ENCODE measurements around the gene GTF2I.
A peak's percentile ranks its signal among the peaks of the same experiment; 100 is the strongest.
"Not testable (repeated sequence)": the region's sequence is repeated elsewhere in the genome, so short reads cannot be mapped to it uniquely, and the experiment has no call there.

GTF2I gene
- total RNA-seq = 44.1 to 81.6 (median 62.8) reads per million in 4 donors

- peak in 2 of 5 donors; percentile 20 to 39 for DNase-seq
Observed at GRCh38 chr7:74657692-74658177, at the start of gene GTF2I. GTF2I (plus strand) TSS chr7:74657718; CDS start chr7:74689129, 31,411 bp downstream.

GRCh38 chr7:74612015-74612829 is 45.3 kb upstream of the GTF2I start:
- no peak for DNase-seq

GRCh38 chr7:74615933-74616780 is 41.4 kb upstream of the GTF2I start:
- DNase-seq = no peak

DNA sequence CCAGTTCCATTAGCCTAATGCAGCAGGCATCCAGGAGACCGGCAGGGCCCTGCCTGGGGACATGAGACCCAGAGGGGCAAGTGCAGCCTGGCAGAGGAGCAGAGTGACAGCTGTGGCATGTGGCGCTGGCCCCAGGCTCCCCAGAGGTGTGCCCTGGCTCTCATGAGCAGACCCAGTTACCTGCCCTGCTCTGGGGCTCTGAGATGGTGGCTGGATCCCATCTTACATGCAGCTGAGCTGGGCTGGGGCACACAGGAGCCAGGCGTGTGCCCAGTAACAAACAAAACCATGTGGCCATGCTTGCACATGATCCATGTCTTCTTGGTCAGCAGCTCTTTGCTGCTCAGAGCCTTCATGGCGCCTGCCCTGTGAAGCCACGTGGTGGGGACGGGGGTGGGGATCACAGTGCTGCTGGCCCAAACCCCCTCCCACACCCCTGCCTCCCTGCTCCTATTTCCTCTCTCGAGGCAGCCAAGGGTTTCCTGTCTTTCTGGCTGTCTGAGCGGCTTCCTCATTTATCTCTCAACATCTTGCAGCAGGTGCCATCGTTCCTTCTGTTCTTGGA is 40.3 kb upstream of the GTF2I start:
- no peak for DNase-seq

- DNase-seq = no peak
Observed at GRCh38 chr7:74619235-74619860, 38.2 kb upstream of the GTF2I start.

GRCh38 chr7:74622228-74622749 is 35.2 kb upstream of the GTF2I start:
- DNase-seq = no peak

DNA sequence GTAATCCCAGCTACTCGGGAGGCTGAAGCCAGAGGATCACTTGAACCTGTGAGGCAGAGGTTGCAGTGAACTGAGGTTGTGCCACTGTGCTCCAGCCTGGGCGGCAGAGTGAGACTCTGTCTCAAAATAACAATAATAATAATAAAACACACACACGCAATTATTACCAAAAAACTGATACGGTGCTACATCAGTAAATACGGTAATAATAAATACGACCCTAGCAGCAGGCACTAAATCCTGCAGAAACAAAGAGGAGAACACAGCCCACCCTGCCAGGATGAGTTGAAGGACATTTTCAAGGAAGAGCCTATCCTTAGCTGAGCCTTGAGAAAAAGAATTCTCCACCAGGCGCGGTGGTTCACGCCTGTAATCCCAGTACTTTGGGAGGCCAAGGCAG is 34.4 kb upstream of the GTF2I start:
- DNase-seq = no peak

GRCh38 chr7:74625446-74625845 is 32.1 kb upstream of the GTF2I start:
- DNase-seq = no peak

GRCh38 chr7:74627661-74628411 is 29.7 kb upstream of the GTF2I start:
- no peak for DNase-seq

GRCh38 chr7:74632505-74632904 is 25.0 kb upstream of the GTF2I start:
- no peak for DNase-seq

DNA sequence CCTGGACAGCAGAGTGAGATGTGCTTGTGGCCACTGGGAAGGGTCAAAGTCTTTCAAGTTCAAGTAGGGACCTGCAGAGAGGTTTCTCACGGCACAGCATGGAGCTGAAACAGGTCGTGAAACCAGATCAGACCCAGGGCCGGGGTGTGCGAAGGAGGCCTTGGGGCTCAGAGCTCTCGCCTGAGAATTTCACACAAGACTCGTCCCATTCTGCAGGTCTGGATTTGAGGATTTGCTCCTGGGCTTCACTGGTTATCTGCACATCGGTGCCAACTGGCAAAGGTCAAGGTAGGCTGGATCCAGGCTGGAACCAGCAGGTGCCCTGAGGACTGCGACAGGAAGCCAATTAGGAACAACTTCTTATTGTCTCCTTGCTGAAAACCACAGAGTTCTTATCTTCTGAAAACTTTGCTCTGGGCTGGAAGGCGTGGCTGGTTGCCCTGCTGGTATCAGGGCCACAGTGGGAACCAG is 24.0 kb upstream of the GTF2I start:
- DNase-seq = no peak

DNA sequence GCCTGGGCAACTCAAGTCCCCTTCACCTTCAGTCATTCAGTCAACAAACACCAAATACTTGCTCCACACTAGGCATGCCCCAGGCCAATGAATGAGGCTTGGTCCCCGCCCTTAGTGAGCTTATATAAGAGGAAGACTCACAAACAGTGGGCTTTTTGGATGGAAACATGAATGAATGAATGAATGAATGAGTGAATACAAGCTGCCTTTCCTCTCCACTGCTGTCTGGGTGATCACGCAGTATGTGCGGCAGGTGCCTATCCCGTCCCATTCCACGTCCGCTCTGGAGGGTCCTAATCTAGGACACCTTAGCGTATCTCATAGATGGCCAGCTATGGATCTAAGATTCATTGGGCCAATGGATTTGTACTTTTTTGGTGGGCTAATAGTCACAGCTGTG is 19.8 kb upstream of the GTF2I start:
- DNase-seq = no peak

GRCh38 chr7:74650055-74650454 is 7.5 kb upstream of the GTF2I start:
- peak; percentile 20 to 79 (median 45) for DNase-seq

- peak in 1 of 5 donors; percentile 36 for DNase-seq
Observed at GRCh38 chr7:74650493-74651132, 6.9 kb upstream of the GTF2I start.

GRCh38 chr7:74651133-74651504 is 6.4 kb upstream of the GTF2I start:
- not testable (repeated sequence) for DNase-seq

- no peak for DNase-seq
Observed at GRCh38 chr7:74653686-74654181, 3.8 kb upstream of the GTF2I start.

DNA sequence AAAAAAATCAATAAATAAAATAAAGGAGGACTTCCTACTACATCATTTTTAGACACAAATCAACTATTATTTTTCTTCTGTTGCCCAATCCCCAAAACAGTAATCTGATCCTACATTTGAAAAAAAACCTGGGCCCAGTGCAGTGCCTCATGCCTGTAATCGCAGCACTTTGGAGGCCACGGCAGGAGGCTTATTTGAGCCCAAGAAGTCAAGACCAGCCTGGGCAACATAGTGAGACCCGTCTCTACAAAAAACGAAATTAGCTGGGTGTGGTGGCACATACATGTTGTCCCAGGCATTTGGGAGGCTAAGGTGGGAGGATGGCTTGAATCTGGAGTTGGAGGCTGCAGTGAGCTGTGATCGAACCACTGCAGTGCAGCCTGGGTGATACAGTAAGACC is 2.7 kb upstream of the GTF2I start:
- no peak for DNase-seq

DNA sequence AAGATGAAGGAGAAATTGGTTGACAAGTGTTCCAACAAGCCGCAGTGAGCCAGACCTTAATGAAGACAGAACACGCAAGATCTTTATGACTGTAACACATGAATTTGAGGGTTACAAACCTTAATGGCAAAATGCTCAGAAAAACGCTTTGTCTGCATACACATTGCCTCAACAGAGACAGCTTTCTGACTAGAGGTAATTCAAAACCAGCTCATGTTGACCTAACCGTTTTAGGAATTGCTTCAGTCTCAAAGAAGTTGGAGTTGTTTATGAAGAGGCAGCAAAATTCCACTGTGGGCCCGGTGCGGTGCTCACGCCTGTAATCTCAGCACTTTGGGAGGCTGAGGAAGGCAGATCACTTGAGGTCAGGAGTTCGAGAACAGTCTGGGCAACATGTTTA is 2.2 kb upstream of the GTF2I start:
- DNase-seq = no peak

GRCh38 chr7:74655768-74656440 is 1.6 kb upstream of the GTF2I start:
- no peak for DNase-seq

DNA sequence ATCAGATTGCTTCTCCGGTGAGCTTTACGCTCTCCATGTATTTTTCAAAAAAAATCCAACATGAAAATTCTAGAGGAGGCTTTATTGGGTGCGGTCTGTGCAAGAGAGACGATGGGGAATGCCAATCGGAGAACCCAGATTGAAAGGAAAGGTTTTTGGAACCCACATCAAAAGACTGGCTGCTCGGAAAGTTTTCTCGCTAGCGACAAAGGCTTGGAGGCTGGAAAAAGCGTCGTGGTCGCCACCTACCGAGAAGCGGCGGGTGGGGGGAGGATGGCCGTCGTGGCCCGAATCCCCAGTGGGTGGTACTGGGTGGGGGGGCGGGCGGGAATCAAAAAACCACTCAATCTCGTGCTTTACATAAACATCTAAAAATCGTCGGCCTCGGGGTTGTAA is 1.1 kb upstream of the GTF2I start:
- peak in 4 of 5 donors; percentile 41 to 56 (median 49) for DNase-seq

Data from T-helper 1 cell (primary cell).